Measurements from ENCODE around the gene TRMT11. TPM values are rescaled to one million over a fixed set of nuclear protein-coding genes. Genes with fewer than 3 reads are reported as not detected.

The TRMT11 gene
- total RNA-seq, 1 donor: 30.5 TPM

DNA sequence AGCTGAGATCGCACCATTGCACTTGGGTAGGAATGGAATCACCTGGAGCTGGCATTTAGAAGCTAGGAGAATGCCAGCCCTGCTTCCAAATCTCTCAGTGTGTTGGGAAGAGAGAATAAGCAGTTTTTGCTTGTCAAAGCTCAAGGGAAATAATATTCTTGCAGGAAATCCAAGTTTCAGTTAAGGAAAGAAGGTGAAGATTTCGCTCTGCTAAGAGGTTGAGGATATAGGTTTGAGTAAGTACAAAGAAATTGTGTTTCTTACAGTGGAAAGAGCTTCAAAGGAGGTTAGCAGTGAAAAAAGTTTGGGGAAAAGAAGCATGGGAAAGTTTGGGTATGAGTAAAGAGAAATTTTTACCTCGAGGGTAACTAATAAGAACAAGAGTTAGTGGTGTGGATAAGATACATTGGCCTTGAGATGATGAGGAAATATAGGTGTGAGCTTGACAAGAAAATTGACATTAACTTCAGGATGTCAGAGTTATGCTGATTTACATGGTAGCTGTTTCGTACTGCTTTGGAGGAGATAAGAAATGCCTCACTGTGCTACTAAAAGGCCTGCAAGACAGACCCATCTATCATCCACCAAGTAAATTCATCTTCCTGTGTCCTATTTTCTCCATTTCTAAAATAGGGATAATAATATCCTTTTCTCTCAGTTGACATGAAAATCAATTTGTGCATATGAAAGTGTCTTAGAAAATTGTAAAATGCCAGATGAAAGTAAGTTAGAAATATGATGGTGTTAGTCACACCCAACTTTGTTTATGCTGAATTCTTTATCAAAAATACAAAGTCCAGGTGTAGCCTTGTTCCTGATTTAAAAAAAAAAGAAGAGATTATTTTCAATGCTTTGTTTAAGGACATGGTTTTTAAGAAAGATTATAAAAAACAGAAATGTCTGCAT lies 42.6 kb upstream of the TRMT11 start:
- no peak for DNase-seq (ENCODE audit: low read depth)
- no peak overlapping the region for H3K4me3 ChIP-seq (ENCODE audit: low read depth, low read length)
- TF ChIP-seq, protein P1, sequence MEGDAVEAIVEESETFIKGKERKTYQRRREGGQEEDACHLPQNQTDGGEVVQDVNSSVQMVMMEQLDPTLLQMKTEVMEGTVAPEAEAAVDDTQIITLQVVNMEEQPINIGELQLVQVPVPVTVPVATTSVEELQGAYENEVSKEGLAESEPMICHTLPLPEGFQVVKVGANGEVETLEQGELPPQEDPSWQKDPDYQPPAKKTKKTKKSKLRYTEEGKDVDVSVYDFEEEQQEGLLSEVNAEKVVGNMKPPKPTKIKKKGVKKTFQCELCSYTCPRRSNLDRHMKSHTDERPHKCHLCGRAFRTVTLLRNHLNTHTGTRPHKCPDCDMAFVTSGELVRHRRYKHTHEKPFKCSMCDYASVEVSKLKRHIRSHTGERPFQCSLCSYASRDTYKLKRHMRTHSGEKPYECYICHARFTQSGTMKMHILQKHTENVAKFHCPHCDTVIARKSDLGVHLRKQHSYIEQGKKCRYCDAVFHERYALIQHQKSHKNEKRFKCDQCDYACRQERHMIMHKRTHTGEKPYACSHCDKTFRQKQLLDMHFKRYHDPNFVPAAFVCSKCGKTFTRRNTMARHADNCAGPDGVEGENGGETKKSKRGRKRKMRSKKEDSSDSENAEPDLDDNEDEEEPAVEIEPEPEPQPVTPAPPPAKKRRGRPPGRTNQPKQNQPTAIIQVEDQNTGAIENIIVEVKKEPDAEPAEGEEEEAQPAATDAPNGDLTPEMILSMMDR (IDR thresholded peaks at IDR 0.05; ENCODE audit: insufficient read depth, low read length): no peak

DNA sequence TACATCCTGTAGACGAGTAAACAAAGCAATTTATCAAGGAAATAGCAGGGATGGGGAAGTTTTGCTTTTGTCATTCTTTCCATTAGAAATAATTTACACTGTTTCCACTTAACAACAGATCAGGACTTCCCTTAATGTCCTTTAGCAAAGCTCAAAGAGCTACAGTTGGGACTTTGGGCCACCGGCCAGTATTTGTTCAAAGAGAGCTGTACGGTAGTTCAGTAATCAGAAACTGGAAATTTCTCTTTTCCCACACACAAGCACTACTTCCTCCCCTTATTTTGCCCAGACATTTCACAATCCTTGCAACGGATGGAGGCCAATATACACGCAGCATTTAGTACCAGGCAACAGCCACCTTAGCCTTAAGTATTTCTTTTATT lies 41.9 kb upstream of the TRMT11 start:
- TF ChIP-seq, protein P1 (IDR thresholded peaks at IDR 0.05; ENCODE audit: insufficient read depth, low read length): no peak
- peak; percentile 91 for DNase-seq (ENCODE audit: low read depth)
- no peak overlapping the region for H3K4me3 ChIP-seq (ENCODE audit: low read depth, low read length)

- TF ChIP-seq, protein P1 (IDR thresholded peaks at IDR 0.05; ENCODE audit: insufficient read depth, low read length): no peak
- H3K4me3 ChIP-seq (ENCODE audit: low read depth, low read length): no peak overlapping the region
- no peak for DNase-seq (ENCODE audit: low read depth)
Observed at GRCh38 chr6:125944896-125945295, 41.4 kb upstream of the TRMT11 start.

GRCh38 chr6:125945378-125946141 lies 40.8 kb upstream of the TRMT11 start:
- DNase-seq (ENCODE audit: low read depth): peak; percentile 93
- TF ChIP-seq, protein P1 (IDR thresholded peaks at IDR 0.05; ENCODE audit: insufficient read depth, low read length): no peak
- H3K4me3 ChIP-seq (ENCODE audit: low read depth, low read length): peak overlapping the region; percentile 26

DNA sequence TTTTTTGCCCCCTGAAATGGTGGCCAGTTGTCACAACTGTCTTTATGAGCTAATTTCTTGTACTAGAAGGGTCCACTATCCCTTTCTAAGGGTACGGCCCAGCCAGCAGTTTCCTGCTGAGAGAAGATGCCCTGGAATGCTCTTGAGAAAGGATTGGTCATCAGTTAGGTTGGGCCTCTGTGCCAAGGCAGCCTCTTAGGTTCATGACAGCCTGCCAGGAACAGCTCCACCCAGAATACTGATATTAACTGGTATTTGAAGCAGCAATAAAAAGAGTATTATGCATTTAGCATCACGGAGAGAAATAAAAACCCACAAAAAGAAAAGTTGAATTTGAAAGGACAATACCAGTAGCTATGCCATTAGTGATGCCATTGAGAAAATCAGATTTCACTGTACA lies 38.7 kb upstream of the TRMT11 start:
- DNase-seq (ENCODE audit: low read depth): peak; percentile 91
- TF ChIP-seq, protein P1 (IDR thresholded peaks at IDR 0.05; ENCODE audit: insufficient read depth, low read length): no peak
- H3K4me3 ChIP-seq (ENCODE audit: low read depth, low read length): no peak overlapping the region

DNA sequence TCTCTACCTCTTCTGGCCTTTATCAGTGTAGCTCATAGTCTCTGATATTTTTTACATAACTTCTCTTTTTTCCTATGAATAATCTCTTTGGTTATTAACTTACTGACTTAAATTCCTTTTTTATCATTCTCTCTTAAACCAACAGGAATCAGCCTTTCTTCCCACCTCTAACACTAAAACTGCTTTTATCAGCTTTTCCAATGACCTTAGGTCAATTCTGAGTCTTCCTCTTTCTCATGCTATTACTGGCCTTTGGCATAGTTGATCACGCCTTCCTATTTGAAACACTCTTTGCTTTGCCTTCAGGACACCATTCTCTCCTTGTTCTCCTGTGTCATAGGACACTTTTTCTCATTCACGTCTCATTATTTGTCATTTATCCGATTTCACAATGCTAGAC lies 37.9 kb upstream of the TRMT11 start:
- H3K4me3 ChIP-seq (ENCODE audit: low read depth, low read length): no peak overlapping the region
- TF ChIP-seq, protein P1 (IDR thresholded peaks at IDR 0.05; ENCODE audit: insufficient read depth, low read length): no peak

More for the DNA sequence above, 37.9 kb upstream of the TRMT11 start:
- DNase-seq (ENCODE audit: low read depth): no peak

Measured in fibroblast of the aortic adventitia (primary cell).